Astrocyte of the cerebellum (primary cell): Measurements from ENCODE around the gene MSI2.

ENCODE experiments used
- DNase-seq: peaks from one replicate; pipeline ENCODE4 v3.0.0-alpha.2; 2011; ENCODE audit warnings: low read depth
- H3K4me3 ChIP-seq: 2 replicates; pipeline ENCODE4 v1.5.1; 2011; ENCODE audit warnings: mild to moderate bottlenecking, low read depth, low read length, moderate library complexity
- in situ Hi-C: cut with HindIII; loops from 2 replicates; pipeline ENCODE4 v1.10.0; 2017; ENCODE audit warnings: low sequenced_read_pairs
- TF ChIP-seq, protein P1 (sequence below): IDR thresholded peaks from 2 replicates; pipeline ENCODE4 v1.5.1; 2012; ENCODE audit warnings: low read length, low read depth, moderate library complexity, mild to moderate bottlenecking; ENCODE audit errors: missing control alignments

MSI2 gene

DNA sequence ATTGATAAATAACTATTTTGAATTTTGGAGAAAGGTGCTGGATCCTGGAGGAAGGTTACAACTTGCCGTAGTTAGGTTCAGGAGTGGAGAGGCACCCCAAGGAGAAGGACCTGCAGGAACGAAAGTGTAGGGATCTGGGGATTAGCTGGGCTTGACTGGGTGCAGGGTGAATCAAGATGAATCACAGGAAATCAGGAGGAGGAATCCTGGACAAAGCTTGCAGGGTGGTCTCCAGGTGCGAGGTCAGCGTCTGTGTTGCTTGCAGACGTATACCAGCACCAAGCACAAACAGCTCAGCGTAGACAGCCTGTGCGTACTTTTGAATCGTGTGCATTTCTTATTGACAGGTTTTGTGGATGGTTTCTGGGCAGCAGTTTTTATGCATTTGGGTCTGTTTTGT lies 144.3 kb downstream of the MSI2 start:
- H3K4me3 ChIP-seq = no peak overlapping the region
- in situ Hi-C loops = loop anchor here (5.0 kb wide), 1 partner anchor 47 kb away; no protein-coding TSS in a partner anchor
- DNase-seq = no peak
- TF ChIP-seq, protein P1, sequence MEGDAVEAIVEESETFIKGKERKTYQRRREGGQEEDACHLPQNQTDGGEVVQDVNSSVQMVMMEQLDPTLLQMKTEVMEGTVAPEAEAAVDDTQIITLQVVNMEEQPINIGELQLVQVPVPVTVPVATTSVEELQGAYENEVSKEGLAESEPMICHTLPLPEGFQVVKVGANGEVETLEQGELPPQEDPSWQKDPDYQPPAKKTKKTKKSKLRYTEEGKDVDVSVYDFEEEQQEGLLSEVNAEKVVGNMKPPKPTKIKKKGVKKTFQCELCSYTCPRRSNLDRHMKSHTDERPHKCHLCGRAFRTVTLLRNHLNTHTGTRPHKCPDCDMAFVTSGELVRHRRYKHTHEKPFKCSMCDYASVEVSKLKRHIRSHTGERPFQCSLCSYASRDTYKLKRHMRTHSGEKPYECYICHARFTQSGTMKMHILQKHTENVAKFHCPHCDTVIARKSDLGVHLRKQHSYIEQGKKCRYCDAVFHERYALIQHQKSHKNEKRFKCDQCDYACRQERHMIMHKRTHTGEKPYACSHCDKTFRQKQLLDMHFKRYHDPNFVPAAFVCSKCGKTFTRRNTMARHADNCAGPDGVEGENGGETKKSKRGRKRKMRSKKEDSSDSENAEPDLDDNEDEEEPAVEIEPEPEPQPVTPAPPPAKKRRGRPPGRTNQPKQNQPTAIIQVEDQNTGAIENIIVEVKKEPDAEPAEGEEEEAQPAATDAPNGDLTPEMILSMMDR = no peak

DNA sequence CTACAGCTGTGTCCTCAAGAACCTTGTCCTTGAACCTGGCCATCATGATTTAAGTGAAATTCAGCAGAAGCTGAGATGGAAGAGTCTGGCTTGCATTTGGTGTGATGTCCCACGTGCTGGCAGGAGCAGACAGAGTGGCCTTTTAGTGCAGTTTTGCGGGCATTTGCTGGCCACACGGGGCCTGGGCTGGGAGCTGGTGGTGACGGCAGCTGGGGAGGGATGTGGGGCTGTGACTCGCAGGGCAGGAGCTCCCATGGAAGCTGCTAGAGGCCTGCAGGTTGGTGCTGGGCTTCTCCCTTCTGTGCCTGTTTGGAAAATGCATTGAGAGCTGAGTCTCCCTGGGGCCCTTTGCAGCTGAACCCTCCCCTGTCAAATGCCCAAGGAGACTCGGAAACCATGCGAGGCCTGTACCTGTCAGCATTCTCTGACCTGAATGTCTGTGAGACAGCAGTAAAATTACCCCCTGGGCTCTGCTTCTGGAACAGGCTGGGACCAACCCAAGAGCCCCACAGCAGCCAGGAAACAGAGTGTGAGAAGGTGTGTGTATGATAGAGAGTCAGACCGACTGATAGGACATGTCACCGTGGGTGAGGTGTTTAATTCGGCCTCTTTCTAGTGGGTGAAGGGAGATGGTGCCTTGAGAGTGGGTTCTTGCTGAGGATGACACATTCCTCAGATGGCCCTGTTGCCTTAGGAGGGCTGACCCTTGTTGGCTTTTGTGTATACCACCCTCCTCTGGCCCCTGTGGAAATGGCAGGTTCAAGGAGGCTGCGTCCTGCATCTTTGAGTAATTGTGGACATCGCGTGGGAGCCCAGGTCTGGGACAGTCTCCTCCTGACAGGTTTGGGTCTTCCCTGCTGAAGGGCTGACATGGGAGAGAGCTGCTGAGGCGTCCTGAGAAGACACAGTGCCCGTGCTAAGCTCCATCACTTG lies 145.5 kb downstream of the MSI2 start:
- in situ Hi-C loops = loop anchor here (5.0 kb wide), 1 partner anchor 45 kb away; no protein-coding TSS in a partner anchor
- no peak overlapping the region for H3K4me3 ChIP-seq
- TF ChIP-seq, protein P1 = no peak
- DNase-seq = no peak

DNA sequence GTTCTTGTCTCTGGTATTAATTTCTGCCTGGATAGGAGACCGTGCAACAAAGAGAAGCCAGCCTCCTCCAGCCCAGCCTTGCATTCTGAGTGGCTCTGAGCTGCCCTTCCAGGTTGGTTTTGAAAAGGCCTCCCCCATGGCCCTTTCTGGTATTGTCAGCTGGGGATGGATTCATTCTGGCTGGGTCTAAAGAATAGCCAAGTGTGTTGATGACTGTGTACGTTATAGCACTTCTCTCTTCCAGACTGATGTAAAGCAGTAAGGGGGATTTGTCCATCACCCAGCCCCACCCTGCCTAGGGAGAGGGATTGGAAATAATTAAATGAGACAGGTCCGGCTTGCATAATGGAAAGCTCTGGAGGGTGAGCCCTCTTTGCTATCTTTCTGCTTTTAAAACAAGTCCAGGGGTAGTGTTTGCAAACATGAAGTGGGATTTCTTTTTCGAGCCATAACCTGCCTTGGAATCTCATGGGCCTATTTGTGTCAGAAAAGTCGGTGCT lies 146.4 kb downstream of the MSI2 start:
- TF ChIP-seq, protein P1 = no peak
- in situ Hi-C loops = loop anchor here (5.0 kb wide), 1 partner anchor 45 kb away; no protein-coding TSS in a partner anchor
- no peak for DNase-seq
- no peak overlapping the region for H3K4me3 ChIP-seq

DNA sequence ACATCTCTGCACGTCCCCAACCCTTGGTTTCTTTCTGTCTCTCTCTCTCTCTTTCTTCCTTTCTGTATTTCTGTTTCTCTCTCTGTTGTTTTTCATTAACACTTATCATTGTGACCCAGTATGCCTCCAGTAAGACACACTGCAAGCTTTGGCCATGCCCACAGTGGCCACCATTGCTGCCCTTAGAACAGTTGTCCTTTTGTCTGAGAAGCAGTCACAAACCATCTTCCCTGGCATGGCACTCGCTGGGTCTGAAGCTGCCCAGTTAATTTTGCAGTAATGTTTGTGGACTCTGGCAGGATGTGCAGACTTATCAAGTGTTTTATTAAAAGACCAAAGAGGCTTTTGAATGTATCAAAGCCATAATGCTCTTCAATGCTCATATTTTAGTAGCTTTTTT lies 146.9 kb downstream of the MSI2 start:
- in situ Hi-C loops = loop anchor here (5.0 kb wide), 1 partner anchor 44 kb away; no protein-coding TSS in a partner anchor

DNA sequence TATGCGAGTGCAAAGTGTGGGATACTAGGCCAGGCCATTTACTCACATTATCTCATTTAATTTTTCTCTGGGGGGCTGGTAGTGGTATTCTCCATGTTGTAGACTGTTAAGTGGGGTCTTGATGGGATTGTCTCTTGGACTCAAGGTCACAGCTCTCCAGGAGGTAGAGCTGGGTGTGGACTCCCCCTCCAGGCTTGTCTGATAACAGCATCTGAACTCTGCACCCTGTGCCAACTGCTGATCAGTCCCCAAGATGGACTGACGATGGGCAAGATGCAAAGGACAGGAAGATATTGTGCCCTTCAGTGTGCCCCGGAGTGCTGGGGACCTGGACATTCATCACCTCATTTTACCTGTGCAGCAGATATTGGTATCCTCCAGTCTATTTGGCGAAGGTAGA lies 147.8 kb downstream of the MSI2 start:
- H3K4me3 ChIP-seq = no peak overlapping the region
- DNase-seq = no peak
- TF ChIP-seq, protein P1 = no peak
- in situ Hi-C loops = loop anchor here (5.0 kb wide), 1 partner anchor 43 kb away; no protein-coding TSS in a partner anchor

More for the DNA sequence above, 146.9 kb downstream of the MSI2 start:
- no peak overlapping the region for H3K4me3 ChIP-seq
- TF ChIP-seq, protein P1 = no peak
- DNase-seq = no peak

DNA sequence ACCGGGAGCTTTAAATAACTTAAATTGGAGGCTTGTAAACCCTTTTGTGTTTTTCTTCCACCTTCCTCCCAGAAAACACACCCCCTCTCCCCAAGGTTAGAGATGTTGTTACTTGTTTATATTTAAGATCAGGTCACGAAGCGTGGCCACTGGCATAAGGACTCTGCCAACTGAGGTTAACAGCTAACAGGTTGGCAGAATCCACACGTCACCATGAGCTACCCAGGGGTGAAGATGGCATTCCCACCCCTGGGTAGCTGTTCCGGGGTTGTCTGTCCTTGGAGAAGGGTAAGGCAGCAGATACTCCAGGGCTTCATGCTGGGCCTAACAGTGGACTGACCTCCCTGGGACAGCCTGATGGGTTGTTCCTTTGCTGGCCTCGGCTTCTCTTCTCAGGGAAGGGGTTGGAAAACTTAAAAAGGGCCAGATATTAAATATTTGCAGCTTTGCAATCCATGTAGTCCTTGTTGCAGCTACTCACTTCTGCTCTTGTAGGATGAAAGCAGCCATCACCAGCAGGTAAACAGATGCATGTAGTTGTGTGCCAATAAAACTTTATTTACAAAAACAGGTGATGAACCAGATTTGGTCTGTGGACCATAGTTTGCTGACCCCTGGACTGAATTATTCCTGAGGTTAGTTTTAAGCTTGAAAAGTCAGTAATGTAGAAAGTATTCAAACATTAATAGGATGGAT lies 148.6 kb downstream of the MSI2 start:
- TF ChIP-seq, protein P1 = no peak
- no peak overlapping the region for H3K4me3 ChIP-seq
- DNase-seq = no peak
- in situ Hi-C loops = loop anchor here (5.0 kb wide), 1 partner anchor 42 kb away; no protein-coding TSS in a partner anchor
